Effector memory CD4-positive, alpha-beta T cell (primary cell): ENCODE measurements around the gene KIF25.

ENCODE experiments used
- DNase-seq, 3 donors: peaks; one replicate each; pipeline ENCODE4 v3.0.0-alpha.2; 2020
- H3K27ac ChIP-seq: 2 replicates; pipeline ENCODE4 v1.7.0; 2013; ENCODE audit warnings: mild to moderate bottlenecking, low read length, moderate library complexity; ENCODE audit not compliant: insufficient read depth, poor library complexity, severe bottlenecking
- H3K27me3 ChIP-seq: replicated peaks from 2 replicates; pipeline ENCODE4 v1.7.0; 2013; ENCODE audit warnings: mild to moderate bottlenecking, low read length; ENCODE audit not compliant: insufficient read depth, control insufficient read depth, poor library complexity, severe bottlenecking
- H3K36me3 ChIP-seq: 2 replicates; pipeline ENCODE4 v1.7.0; 2013; ENCODE audit warnings: mild to moderate bottlenecking, low read length, moderate library complexity; ENCODE audit not compliant: control insufficient read depth, insufficient read depth
- H3K4me1 ChIP-seq: 2 replicates; pipeline ENCODE4 v1.7.0; 2013; ENCODE audit warnings: low read length, mild to moderate bottlenecking; ENCODE audit not compliant: control insufficient read depth, insufficient read depth, poor library complexity, severe bottlenecking
- H3K4me3 ChIP-seq: 2 replicates; pipeline ENCODE4 v1.7.0; 2013; ENCODE audit warnings: low read length, low read depth, mild to moderate bottlenecking; ENCODE audit not compliant: insufficient read depth, poor library complexity, severe bottlenecking
- H3K9me3 ChIP-seq: 2 replicates; pipeline ENCODE4 v1.7.0; 2013; ENCODE audit warnings: mild to moderate bottlenecking, low read length, moderate library complexity; ENCODE audit not compliant: control insufficient read depth

Gene KIF25

DNA sequence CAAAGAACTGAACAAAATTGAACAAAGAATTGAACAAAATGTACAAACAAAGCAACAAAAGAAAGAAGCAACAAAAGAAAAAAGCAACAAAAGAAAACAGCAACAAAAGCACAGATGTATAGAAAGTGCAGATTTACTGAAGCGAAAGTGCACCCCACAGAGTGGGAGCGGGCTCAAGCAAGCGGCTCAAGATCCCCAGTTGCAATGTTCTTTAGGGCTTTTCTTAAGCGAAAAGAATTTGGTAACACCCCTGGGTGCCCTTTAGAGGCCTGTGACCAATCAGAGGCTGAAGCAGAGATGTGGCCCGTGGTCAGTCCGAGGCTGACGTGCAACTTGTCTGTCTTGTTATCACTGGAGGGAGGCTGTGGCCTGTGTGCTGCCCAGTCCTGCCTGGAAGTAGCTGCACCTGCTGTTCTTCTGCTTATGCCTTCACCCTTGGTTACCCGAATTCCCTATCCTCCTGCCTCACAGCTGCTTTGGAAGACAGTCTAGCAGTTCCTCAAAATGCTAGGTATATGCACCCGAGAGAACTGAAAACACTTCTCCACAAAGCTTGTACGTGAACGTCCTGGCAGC, 13.2 kb upstream of the KIF25 start:
- no peak overlapping the region for H3K27ac ChIP-seq
- no peaks in the 10 kb centered on the region for H3K36me3 ChIP-seq
- no peaks in the 10 kb centered on the region for H3K9me3 ChIP-seq
- H3K27me3 ChIP-seq = no peaks in the 10 kb centered on the region
- no peak overlapping the region for H3K4me3 ChIP-seq
- no peaks in the 10 kb centered on the region for H3K4me1 ChIP-seq
- DNase-seq = no peak

DNA sequence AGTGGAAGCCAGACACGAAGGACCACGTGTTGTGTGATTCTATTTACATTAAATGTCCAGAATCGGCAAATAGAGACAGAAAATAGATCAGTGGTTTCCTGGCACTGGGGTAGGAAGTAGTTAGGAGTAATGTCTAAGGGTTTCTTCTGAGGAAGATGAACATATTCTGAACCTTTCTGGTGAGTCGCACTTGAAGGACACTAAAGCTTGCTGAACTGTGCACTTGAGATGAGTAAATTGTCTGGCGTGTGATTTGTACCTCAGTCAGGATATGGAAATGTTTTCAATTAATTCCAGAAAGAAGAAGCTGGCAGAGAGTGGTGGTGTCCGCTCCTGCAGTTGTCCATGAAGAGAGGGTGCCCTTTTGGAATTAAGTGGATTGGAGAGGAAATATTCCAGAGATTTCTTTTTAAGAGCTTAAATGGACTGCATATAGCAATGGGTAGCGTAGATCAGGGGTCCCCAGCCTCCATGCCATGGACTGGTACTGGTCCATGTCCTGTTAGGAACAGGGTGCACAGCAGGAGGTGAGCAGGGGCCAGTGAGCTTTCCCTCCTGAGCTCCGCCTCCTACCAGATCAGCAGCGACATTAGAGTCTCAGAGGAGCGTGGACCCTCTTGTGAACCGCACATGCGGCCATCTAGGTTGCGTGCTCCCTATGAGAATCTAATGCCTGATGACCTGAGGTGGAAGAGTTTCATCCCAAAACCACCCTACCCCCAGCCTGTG, 12.4 kb upstream of the KIF25 start:
- no peaks in the 10 kb centered on the region for H3K9me3 ChIP-seq
- no peak overlapping the region for H3K4me3 ChIP-seq
- H3K27ac ChIP-seq = no peak overlapping the region
- H3K36me3 ChIP-seq = no peaks in the 10 kb centered on the region
- no peaks in the 10 kb centered on the region for H3K4me1 ChIP-seq
- no peaks in the 10 kb centered on the region for H3K27me3 ChIP-seq
- DNase-seq = no peak

DNA sequence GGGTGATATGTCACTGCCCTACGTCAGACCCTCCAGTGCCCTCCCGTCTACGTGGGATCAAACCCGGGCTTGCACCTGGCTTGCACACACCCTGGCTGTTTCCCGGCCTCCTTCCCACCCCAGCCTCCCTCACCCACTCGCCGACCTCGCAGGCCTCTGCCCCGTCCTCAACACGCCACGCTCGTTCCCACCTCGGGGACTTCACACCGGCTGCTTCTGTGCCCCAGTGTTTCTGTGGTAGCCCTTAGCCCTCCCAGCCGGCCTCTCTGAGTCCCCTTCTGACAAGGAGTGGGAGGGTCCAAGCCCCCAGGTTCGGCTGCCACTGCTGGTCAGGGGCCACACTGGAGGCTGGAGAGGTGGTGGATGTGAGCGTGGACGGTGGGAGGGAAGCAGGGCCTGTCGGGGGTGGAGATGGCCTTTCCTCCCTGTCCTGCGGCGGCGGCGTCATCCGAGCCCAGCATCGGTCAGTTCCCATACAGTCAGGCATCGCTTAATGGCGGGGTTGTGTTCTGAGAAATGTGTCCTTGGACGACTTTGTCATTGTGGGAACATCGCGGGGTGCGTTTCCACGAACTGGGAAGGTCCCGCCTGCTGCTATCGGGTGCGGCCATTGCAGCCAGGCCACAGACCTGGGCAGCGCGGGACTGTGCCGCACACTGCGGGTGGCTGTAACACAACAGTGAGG, 11.4 kb upstream of the KIF25 start:
- H3K27ac ChIP-seq = no peak overlapping the region
- no peaks in the 10 kb centered on the region for H3K27me3 ChIP-seq
- H3K9me3 ChIP-seq = no peaks in the 10 kb centered on the region
- no peak for DNase-seq
- no peaks in the 10 kb centered on the region for H3K36me3 ChIP-seq
- H3K4me3 ChIP-seq = no peak overlapping the region
- H3K4me1 ChIP-seq = no peaks in the 10 kb centered on the region

DNA sequence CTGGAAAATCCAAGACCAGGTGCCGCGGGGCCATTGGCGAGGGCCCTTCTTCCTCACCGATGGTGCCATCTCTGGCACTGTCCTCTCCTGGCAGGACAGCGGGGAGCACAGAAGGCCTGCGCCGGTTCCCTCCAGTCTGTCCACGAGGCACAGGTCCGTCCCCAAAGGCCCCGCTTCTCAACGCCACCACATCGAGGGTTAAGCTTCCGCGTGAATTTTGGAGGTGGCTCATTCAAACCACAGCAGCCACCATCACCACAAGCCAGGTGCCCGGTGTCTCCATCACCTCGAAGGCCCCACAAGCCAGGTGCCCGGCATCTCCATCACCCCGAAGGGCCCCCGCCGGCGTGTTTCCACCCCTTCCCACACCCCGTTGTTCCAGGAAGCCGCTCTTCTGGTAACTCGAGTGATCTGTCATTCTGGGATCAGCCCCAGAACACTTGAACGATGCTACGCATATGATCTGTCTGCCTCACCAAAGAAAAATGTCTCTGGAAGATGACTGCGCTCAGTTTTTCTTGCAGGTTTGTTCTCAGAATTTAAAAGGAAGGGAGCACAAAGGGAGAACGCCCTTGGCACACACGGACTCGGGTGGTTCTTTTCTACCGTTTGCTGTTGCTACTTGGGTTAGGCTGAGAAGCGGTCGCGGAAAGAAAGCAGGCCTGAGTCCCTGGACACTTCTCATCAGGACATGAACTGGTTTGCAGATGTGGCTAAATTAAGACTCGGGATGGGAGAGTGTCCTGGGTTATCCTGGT, 9.9 kb upstream of the KIF25 start:
- H3K27me3 ChIP-seq = no peaks in the 10 kb centered on the region
- no peak overlapping the region for H3K27ac ChIP-seq
- H3K4me1 ChIP-seq = no peaks in the 10 kb centered on the region
- H3K4me3 ChIP-seq = no peak overlapping the region
- H3K36me3 ChIP-seq = no peaks in the 10 kb centered on the region
- no peaks in the 10 kb centered on the region for H3K9me3 ChIP-seq
- no peak for DNase-seq

DNA sequence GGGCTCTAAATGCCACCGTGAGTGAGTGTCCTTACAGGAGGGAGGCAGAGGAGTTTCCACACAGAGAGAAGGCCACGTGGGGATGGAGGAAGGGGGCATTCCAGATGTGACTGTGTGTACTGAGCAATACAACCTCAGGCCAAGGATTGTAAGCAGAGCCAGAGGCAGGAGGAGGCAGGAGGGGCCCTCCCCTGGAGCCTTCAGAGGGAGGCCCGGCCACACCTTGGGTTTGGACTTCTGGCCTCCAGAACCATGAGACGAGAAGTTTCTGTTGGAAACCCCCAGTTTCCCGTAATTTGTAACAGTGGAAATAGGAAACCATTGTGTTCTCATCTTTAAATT, 9.3 kb upstream of the KIF25 start:
- Histone ChIP-seq H3K9me3 (no peaks in the 10 kb centered on the region), H3K36me3 (no peaks in the 10 kb centered on the region), H3K27me3 (no peaks in the 10 kb centered on the region), H3K4me3 (no peak overlapping the region), H3K27ac (no peak overlapping the region), H3K4me1 (no peaks in the 10 kb centered on the region)
- no peak for DNase-seq

DNA sequence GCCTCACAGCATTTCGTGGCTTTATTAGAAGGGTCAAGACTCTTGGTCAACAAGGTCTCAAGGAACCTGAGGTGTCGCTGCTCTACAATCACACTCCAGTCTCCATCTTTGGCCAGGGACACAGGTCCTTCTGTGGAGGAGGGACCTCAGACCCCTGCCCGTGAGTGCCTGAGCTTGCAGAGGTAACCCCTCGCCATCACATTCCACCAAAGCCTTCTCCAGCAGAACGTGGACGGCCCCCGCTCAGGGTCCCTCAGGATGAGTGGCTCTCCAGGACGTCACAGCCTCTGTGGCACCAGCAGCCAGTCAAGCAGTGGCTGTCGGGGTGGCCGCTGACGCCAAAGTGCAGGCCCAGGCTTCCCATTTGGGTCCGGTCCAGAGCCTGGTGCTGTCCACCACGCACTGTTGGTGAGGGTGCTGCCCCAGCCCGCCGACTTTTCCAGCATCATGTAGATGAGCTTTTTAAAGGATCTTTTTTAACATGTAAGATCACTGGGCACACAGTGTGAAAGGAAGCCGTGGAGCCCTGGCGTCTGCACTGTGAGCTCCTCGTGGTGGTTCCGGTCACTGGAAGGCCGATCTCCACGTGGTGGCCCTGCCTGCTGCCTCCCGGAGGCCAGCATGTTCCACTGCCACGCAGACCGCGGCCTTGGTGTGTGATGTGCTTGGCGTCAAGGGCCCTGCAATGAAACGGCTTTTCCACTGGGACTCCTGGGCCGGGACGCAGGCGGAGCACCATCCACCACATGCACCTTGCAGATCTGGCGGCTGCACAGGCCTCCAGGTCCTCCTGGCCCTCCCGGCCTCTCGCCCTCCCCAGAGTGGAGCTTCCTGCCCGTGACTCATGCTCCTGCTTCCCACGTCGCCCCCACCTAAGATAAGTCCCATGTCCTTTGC, 8.3 kb upstream of the KIF25 start:
- no peaks in the 10 kb centered on the region for H3K4me1 ChIP-seq
- H3K9me3 ChIP-seq = no peaks in the 10 kb centered on the region
- H3K4me3 ChIP-seq = no peak overlapping the region
- H3K36me3 ChIP-seq = no peaks in the 10 kb centered on the region
- H3K27me3 ChIP-seq = no peaks in the 10 kb centered on the region
- no peak overlapping the region for H3K27ac ChIP-seq
- DNase-seq = no peak

DNA sequence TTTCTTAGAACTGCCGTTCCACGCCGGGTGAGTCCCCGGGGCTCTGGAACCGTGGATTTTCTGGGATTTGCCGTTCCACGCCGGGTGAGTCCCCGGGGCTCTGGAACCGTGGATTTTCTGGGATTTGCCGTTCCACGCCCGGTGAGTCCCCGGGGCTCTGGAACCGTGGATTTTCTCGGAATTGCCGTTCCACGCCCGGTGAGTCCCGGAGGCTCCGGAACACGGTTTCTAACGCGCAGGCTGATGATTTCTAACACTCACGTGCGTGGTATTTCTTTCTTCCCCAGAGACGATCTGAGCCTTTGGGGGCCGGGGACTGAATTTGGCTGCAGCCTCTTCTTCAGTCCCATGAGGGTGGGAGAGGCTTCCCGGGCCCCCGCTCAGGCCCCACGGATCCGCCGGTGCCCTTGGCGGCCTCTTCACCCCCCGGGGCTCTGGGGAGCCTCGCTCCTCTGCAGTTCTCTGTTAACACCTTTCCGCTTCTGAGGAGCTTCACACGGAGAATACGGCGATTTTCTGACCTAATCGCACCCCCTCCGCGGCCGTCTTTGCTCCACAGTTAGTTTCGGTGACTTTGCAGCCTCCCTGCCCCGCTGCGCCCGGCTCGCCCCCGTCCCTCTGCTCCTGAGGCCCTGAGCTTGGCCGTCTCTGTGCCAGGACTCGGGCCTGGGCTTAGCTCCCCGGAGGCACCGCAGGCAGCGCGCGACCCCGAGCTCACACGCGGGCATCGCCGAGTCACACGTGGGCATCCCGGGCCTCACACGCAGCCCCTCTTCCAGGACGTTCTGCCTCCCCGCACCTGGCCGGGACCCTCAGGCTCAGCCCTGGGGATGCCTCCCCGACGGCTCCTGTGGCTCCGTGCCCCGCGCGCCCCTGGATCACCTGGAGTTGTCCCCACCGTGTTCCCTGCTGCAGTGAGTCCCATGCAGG, 7.2 kb upstream of the KIF25 start:
- no peak overlapping the region for H3K4me3 ChIP-seq
- no peak overlapping the region for H3K27ac ChIP-seq
- no peaks in the 10 kb centered on the region for H3K9me3 ChIP-seq
- no peaks in the 10 kb centered on the region for H3K36me3 ChIP-seq
- no peak for DNase-seq
- H3K27me3 ChIP-seq = no peaks in the 10 kb centered on the region
- H3K4me1 ChIP-seq = no peaks in the 10 kb centered on the region

DNA sequence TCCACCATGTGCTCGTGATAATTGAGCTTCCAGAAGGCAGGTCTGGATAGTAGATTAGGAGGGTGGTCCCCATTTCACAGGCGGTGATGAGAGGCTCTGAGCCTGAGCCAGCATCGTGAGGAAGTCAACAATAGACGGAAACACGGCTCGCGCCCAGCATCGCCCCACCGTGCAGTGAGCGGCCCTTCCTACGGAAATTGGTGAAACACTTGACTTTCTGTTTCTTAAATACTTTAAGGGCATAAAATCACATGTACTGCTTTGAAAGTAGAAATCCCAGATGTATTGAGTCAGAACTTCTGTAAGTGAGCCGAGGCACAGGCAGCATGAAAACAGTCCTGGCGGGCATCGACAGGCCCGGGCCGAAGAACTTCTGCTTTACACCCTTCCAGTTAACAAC, 4.3 kb upstream of the KIF25 start:
- Histone ChIP-seq H3K27ac (no peak overlapping the region), H3K4me3 (no peak overlapping the region), H3K9me3 (no peaks in the 10 kb centered on the region), H3K36me3 (no peaks in the 10 kb centered on the region), H3K27me3 (no peaks in the 10 kb centered on the region), H3K4me1 (no peaks in the 10 kb centered on the region)
- DNase-seq = no peak

DNA sequence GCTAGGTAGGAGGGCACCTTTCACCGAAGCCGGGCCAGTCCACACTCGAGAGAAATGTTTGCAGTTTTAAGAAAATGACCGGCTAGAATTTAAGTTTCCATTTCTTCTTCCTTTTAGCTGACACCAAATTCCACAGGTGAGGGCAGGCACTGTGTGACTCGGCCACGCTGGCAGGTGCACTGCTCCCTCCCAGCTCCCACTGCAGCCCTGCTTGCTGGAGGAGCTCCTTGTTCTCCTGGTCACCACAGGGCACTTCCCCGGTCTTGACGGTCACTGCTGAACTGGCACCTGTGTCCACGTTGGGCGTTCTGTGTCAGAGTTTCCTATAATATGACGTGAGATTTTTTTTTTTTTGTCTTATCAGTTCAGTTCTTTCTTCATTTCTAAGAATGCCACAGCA, 3.6 kb upstream of the KIF25 start:
- Histone ChIP-seq H3K36me3 (no peaks in the 10 kb centered on the region), H3K4me3 (no peak overlapping the region), H3K27me3 (no peaks in the 10 kb centered on the region), H3K9me3 (no peaks in the 10 kb centered on the region), H3K4me1 (no peaks in the 10 kb centered on the region), H3K27ac (no peak overlapping the region)
- no peak for DNase-seq
